GM06990 (cell line): ENCODE results near the gene C19orf47.

Experiments used
- DNase-seq: peaks from one replicate; pipeline ENCODE4 v3.0.0-alpha.2; 2011; ENCODE audit not compliant: insufficient read length; ENCODE audit errors: extremely low read depth
- H3K27me3 ChIP-seq: replicated peaks from 2 replicates; pipeline ENCODE4 v1.6.0; 2011; ENCODE audit warnings: low read length; ENCODE audit not compliant: control insufficient read depth, insufficient read depth
- H3K36me3 ChIP-seq: 2 replicates; pipeline ENCODE4 v1.5.1; 2011; ENCODE audit warnings: low read length; ENCODE audit not compliant: control insufficient read depth, insufficient read depth
- H3K4me3 ChIP-seq: replicated peaks from 2 replicates; pipeline ENCODE4 v1.5.1; 2011; ENCODE audit warnings: low read depth, mild to moderate bottlenecking, control low read depth, low read length
- TF ChIP-seq, protein P1 (sequence below): IDR thresholded peaks from 2 replicates; pipeline ENCODE4 v1.5.1; 2011; ENCODE audit warnings: low read length, control low read depth, mild to moderate bottlenecking, inconsistent platforms; ENCODE audit not compliant: insufficient read depth, poor library complexity, severe bottlenecking

The C19orf47 gene

DNA sequence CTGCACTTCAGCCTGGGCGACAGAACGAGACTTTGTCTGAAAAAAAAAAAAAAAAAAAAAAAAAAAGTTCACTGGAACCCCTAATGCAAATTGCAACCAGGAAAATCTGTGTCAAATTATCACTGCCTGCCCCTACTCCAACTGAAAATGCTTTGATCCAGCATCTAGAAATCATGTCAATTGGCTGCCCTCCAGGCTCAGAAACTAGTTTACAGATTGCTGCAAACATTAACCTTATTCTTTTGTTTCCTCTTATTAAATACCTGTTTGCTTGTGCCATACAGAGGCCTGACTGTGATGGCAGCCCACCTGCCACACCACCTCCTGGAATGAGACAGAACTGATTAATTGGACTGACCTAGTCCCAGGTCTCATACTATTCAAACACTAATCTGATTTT, 44.4 kb downstream of the C19orf47 start:
- no peak for DNase-seq
- H3K36me3 ChIP-seq, result no peaks in the 10 kb centered on the region
- H3K27me3 ChIP-seq, result no peaks in the 10 kb centered on the region
- TF ChIP-seq, protein P1, sequence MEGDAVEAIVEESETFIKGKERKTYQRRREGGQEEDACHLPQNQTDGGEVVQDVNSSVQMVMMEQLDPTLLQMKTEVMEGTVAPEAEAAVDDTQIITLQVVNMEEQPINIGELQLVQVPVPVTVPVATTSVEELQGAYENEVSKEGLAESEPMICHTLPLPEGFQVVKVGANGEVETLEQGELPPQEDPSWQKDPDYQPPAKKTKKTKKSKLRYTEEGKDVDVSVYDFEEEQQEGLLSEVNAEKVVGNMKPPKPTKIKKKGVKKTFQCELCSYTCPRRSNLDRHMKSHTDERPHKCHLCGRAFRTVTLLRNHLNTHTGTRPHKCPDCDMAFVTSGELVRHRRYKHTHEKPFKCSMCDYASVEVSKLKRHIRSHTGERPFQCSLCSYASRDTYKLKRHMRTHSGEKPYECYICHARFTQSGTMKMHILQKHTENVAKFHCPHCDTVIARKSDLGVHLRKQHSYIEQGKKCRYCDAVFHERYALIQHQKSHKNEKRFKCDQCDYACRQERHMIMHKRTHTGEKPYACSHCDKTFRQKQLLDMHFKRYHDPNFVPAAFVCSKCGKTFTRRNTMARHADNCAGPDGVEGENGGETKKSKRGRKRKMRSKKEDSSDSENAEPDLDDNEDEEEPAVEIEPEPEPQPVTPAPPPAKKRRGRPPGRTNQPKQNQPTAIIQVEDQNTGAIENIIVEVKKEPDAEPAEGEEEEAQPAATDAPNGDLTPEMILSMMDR, result no peak
- no peak overlapping the region for H3K4me3 ChIP-seq

DNA sequence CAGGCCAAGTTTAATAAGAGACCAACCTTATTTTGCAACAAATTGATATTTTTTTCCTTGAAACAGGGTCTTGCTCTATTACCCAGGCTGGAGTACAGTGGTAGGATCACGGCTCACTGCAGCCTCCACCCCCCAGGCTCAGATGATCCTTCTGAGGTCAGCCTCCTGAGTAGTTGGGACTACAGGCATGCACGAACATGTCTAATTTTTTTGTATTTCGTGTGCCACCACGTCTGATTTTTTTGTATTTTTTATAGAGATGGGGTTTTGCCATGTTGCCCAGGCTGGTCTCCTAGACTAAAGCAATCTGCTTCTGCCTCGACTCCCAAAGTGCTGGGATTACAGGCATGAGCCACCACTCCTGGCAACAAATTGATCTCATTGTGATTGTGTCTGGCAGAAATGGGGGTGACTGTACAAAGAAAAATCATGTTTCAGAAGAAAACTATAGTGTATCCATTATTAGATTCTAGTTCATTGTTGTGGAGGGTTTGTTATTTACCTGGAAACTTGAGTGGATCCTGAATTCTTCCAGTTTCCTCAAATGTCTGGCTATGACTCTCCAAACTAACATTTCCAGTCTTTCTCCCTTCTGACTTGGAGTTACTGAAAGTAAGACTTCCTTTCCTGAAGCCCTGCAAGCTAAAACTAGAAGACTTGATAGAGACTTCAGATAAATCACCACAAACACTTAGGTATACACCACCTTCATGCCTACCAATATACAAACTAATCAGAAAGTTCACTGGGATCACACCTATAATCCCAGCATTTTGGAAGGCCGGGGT, 45.8 kb downstream of the C19orf47 start:
- DNase-seq, result no peak
- TF ChIP-seq, protein P1, result no peak
- H3K4me3 ChIP-seq, result no peak overlapping the region

DNA sequence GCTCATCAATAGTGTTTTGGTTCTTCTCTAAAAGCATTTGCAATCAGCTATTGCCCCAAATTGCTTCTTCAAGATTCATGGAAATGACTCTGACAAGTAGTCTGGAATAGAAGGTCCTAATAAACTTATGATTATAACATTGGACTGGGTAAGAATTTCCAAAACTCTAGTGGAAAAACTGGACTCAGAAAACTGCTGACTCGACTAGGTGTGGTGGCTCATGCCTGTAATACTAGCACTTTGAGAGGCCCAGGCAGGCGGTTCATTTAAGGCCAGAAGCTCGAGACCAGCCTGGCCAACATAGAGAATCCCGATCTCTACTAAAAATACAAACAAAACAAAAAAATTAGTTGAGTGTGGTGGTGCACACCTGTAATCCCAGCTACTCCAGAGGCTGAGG, 47.5 kb downstream of the C19orf47 start:
- Histone ChIP-seq H3K36me3 (no peaks in the 10 kb centered on the region), H3K27me3 (no peaks in the 10 kb centered on the region), H3K4me3 (no peak overlapping the region)
- no peak for DNase-seq
- TF ChIP-seq, protein P1, result no peak

More for the DNA sequence above, 45.8 kb downstream of the C19orf47 start:
- Histone ChIP-seq H3K27me3 (no peaks in the 10 kb centered on the region), H3K36me3 (no peaks in the 10 kb centered on the region)

DNA sequence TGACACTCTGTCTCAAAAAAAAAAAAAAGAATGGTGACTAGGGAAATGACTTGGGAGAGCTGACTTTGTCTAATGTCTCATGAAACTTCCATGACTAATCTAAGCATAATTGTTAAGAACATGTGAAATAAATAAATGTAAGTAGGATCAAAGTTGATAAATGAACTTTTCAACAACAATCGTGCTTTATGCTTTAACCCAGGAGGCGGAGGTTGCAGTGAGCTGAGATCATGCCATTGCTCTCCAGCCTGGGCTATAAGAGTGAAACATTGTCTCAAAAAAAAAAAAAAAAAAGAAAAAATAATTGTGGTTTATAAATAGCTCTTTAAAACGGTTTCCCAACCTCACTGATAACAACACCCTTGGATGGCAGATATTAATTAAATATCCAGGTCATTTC, 50.2 kb downstream of the C19orf47 start:
- DNase-seq, result no peak
- Histone ChIP-seq H3K36me3 (no peaks in the 10 kb centered on the region), H3K4me3 (no peak overlapping the region), H3K27me3 (no peaks in the 10 kb centered on the region)
- TF ChIP-seq, protein P1, result no peak

DNA sequence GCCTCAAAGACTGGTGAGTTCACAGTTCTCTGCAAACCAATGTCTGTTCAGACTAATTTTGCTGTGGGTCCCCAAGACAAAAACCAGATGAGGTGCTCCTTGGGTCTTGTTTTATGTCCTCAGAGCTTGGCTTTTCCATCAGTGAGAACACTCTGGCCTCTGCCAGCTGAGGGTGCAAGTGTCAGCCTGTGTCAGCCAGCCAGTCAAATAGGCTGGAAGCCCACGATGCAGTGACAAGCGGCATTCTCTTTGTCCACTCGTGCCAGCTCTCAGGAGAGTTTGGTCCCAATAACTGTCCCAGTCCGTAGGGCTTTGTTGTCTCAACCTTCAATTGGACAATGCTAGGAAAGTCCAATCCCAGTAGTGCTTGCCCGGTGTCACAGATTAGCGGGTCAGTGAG, 53.6 kb downstream of the C19orf47 start:
- Histone ChIP-seq H3K36me3 (no peaks in the 10 kb centered on the region), H3K27me3 (no peaks in the 10 kb centered on the region), H3K4me3 (no peak overlapping the region)
- TF ChIP-seq, protein P1, result no peak
- no peak for DNase-seq

DNA sequence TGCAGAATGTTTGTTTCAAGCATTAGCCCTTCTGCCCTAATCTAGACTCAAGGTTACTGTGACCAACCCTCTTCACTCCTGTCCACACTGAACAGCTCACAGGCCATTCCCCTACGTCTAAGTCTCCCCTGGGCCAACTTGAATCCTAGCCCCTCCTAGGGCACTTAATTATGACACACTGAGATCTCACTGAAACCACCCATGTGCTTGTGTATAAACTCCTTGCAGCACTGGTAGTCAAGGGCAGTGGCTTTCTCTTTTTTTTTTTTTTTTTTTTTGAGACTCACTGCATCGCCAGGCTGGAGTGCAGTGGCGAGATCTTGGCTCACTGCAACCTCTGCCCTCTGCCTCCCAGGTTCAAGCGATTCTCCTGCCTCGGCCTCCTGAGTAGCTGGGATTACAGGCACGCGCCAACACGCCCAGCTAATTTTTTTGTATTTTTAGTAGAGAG, 61.2 kb downstream of the C19orf47 start:
- H3K36me3 ChIP-seq, result peaks cover 1% of the 10 kb centered on the region
- no peak overlapping the region for H3K4me3 ChIP-seq
- no peak for DNase-seq
- TF ChIP-seq, protein P1, result no peak
- H3K27me3 ChIP-seq, result no peaks in the 10 kb centered on the region
